Neural progenitor cell (in vitro differentiated cells): Measurements from ENCODE around the gene ITPR3. TPM values are rescaled to one million over a fixed set of nuclear protein-coding genes. Genes with fewer than 3 reads are reported as not detected.

ENCODE experiments used
- DNase-seq: peaks from one replicate; pipeline ENCODE4 v3.0.0-alpha.2; 2016; ENCODE audit warnings: low spot score
- H2AFZ ChIP-seq: fragments of 200-600 bp; sonication (generic); replicated peaks from 2 replicates; pipeline ENCODE4 v1.6.1; 2016; ENCODE audit warnings: antibody characterized with exemption
- H3F3A ChIP-seq: fragments of 200-600 bp; sonication (generic); 2 replicates; pipeline ENCODE4 v1.6.1; 2016; ENCODE audit warnings: antibody characterized with exemption, low read depth
- H3K27ac ChIP-seq: fragments of 200-600 bp; sonication (generic); 2 replicates; pipeline ENCODE4 v1.5.1; 2016; ENCODE audit warnings: mild to moderate bottlenecking
- H3K27me3 ChIP-seq: fragments of 200-600 bp; sonication (generic); 2 replicates; pipeline ENCODE4 v1.6.1; 2016; ENCODE audit warnings: mild to moderate bottlenecking, moderate library complexity
- H3K36me3 ChIP-seq: fragments of 200-600 bp; sonication (generic); 2 replicates; pipeline ENCODE4 v1.5.1; 2016
- H3K4me1 ChIP-seq: fragments of 200-600 bp; sonication (generic); 2 replicates; pipeline ENCODE4 v1.6.1; 2016; ENCODE audit warnings: mixed run types
- H3K4me2 ChIP-seq: fragments of 200-600 bp; sonication (generic); 2 replicates; pipeline ENCODE4 v1.6.1; 2016
- H3K4me3 ChIP-seq: fragments of 200-600 bp; sonication (generic); 2 replicates; pipeline ENCODE4 v1.5.1; 2016
- H3K79me2 ChIP-seq: fragments of 200-600 bp; sonication (generic); 2 replicates; pipeline ENCODE4 v1.6.1; 2016; ENCODE audit warnings: low read depth
- H3K9ac ChIP-seq: fragments of 200-600 bp; sonication (generic); 2 replicates; pipeline ENCODE4 v1.6.1; 2016
- H3K9me3 ChIP-seq: fragments of 200-600 bp; sonication (generic); 2 replicates; pipeline ENCODE4 v1.5.1; 2016; ENCODE audit warnings: low read depth
- H4K20me1 ChIP-seq: fragments of 200-600 bp; sonication (generic); 2 replicates; pipeline ENCODE4 v1.6.1; 2016; ENCODE audit warnings: low read depth
- H3K27ac Mint-ChIP-seq: 3 replicates; pipeline ENCODE4 v1.8.0; 2021; ENCODE audit warnings: mixed read lengths
- H3K27me3 Mint-ChIP-seq: 2 replicates; pipeline ENCODE4 v1.8.0; 2022; ENCODE audit warnings: low read depth, mild to moderate bottlenecking, inconsistent platforms, moderate library complexity, mixed read lengths; ENCODE audit not compliant: insufficient read depth
- H3K36me3 Mint-ChIP-seq: 3 replicates; pipeline ENCODE4 v1.8.0; 2021; ENCODE audit warnings: mixed read lengths
- H3K4me1 Mint-ChIP-seq: 3 replicates; pipeline ENCODE4 v1.8.0; 2021; ENCODE audit warnings: mixed read lengths
- H3K4me3 Mint-ChIP-seq: 3 replicates; pipeline ENCODE4 v1.8.0; 2021; ENCODE audit warnings: mild to moderate bottlenecking, moderate library complexity, mixed read lengths
- H3K9me3 Mint-ChIP-seq: 3 replicates; pipeline ENCODE4 v1.8.0; 2020; ENCODE audit warnings: mixed read lengths
- EZH2 ChIP-seq: fragments of 200-600 bp; sonication (generic); IDR thresholded peaks from 2 replicates; pipeline ENCODE4 v1.6.1; 2017; ENCODE audit warnings: antibody characterized with exemption, mild to moderate bottlenecking, moderate library complexity
- EZH2phosphoT487 ChIP-seq: fragments of 200-600 bp; sonication (generic); IDR thresholded peaks from 2 replicates; pipeline ENCODE4 v1.6.1; 2017; ENCODE audit warnings: antibody characterized with exemption
- total RNA-seq: library from RNA; depleted of rRNA; stranded (reverse); fragments of >200 nt; gene quantifications from 2 replicates; pipeline ENCODE4 v1.2.3, GENCODE V29; 2015; ENCODE audit warnings: low replicate concordance
- TF ChIP-seq, protein P1 (sequence below): fragments of 200-600 bp; sonication (generic); IDR thresholded peaks from 2 replicates; pipeline ENCODE4 v1.5.1; 2017; ENCODE audit warnings: antibody characterized with exemption, mild to moderate bottlenecking

ITPR3 gene
- total RNA-seq, 1 donor from 2014 or later: 1.5 TPM

DNA sequence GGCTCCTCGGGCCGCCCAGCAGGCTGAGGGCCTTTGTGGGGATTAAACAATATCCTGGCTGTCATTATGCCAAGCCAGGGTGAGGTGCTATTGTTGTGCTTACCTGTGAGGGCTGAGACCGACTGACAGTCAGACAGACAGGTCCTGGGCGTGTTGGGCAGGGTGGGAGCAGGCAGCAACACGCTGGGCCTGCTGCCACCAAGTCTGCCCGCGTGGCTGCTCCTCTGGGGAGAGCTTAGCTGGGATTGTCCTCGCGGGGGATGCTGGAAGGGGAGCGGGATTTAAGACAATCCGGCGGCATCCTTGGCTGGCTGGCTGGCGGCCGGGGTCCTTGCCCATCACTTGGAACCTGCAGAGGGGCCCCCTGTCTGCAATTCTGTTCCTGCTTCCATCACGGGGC lies 20.0 kb downstream of the ITPR3 start:
- peak; percentile 30 for DNase-seq
- H3K4me2 ChIP-seq: no peak overlapping the region
- no peak overlapping the region for H3K27ac ChIP-seq
- H3K9me3 ChIP-seq: no peaks in the 10 kb centered on the region
- Mint-ChIP-seq H3K27ac (no peak overlapping the region), H3K9me3 (no peaks in the 10 kb centered on the region), H3K36me3 (no peaks in the 10 kb centered on the region), H3K27me3 (peaks cover 7% of the 10 kb centered on the region), H3K4me1 (peaks cover 10% of the 10 kb centered on the region), H3K4me3 (no peak overlapping the region)
- no peak for TF ChIP-seq EZH2
- TF ChIP-seq, protein P1, sequence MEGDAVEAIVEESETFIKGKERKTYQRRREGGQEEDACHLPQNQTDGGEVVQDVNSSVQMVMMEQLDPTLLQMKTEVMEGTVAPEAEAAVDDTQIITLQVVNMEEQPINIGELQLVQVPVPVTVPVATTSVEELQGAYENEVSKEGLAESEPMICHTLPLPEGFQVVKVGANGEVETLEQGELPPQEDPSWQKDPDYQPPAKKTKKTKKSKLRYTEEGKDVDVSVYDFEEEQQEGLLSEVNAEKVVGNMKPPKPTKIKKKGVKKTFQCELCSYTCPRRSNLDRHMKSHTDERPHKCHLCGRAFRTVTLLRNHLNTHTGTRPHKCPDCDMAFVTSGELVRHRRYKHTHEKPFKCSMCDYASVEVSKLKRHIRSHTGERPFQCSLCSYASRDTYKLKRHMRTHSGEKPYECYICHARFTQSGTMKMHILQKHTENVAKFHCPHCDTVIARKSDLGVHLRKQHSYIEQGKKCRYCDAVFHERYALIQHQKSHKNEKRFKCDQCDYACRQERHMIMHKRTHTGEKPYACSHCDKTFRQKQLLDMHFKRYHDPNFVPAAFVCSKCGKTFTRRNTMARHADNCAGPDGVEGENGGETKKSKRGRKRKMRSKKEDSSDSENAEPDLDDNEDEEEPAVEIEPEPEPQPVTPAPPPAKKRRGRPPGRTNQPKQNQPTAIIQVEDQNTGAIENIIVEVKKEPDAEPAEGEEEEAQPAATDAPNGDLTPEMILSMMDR: no peak
- TF ChIP-seq EZH2phosphoT487: no peak
- peaks cover 16% of the 10 kb centered on the region for H3K4me1 ChIP-seq
- H3K36me3 ChIP-seq: no peaks in the 10 kb centered on the region
- no peaks in the 10 kb centered on the region for H4K20me1 ChIP-seq
- H3F3A ChIP-seq: no peaks in the 10 kb centered on the region
- H3K79me2 ChIP-seq: no peaks in the 10 kb centered on the region
- no peak overlapping the region for H2AFZ ChIP-seq
- no peak overlapping the region for H3K4me3 ChIP-seq
- no peaks in the 10 kb centered on the region for H3K27me3 ChIP-seq
- H3K9ac ChIP-seq: no peak overlapping the region

DNA sequence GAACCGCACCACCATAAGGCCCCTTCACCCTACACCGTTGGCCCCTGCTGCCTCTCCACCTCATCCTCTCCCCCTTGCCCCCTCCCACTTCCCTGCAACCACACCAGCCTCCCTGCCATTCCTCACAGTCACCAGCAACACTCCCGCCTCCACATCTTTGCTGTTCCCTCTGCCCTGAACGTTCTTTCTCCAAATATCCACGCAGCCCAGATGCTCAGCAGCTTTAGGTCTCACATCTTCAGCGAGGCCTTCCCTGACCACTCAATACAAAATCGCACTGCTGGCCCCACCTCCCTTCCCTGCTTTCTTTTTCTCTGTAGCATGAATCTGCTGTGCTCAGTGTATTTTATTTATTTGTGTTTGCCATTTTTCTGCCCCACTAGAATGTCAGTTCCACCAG lies 20.5 kb downstream of the ITPR3 start:
- Histone ChIP-seq H3K4me2 (no peak overlapping the region), H3K9ac (no peak overlapping the region), H3F3A (no peaks in the 10 kb centered on the region), H3K27ac (no peak overlapping the region), H3K9me3 (no peaks in the 10 kb centered on the region), H3K27me3 (no peaks in the 10 kb centered on the region), H2AFZ (peak overlapping the region; percentile 42), H3K4me3 (no peak overlapping the region), H3K79me2 (no peaks in the 10 kb centered on the region), H3K36me3 (no peaks in the 10 kb centered on the region), H4K20me1 (no peaks in the 10 kb centered on the region), H3K4me1 (peaks cover 16% of the 10 kb centered on the region)
- Mint-ChIP-seq H3K4me3 (no peak overlapping the region), H3K36me3 (no peaks in the 10 kb centered on the region), H3K9me3 (no peaks in the 10 kb centered on the region), H3K4me1 (peaks cover 10% of the 10 kb centered on the region), H3K27ac (no peak overlapping the region), H3K27me3 (peaks cover 7% of the 10 kb centered on the region)
- DNase-seq: no peak
- TF ChIP-seq EZH2phosphoT487 (no peak), EZH2 (no peak)
- TF ChIP-seq, protein P1: no peak

DNA sequence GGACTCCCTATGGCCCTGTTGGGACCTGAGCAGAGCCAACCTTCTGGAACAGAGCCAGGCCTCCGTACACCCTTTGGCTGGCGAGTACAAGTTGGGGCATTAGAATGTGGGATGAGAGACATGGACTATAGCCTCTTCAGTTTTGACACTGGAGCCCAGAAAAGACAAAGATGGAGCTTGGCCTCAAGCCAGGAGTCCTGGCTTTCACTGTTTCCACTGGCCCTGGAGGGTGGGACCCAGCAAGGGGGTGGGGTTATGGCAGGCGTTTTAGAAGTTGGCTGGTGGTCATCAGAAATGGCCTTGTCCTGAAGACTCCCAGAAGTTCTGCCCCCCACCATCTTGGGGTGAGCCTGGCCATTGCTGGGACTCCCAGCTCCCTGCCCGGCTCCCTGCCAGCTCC lies 21.8 kb downstream of the ITPR3 start:
- Histone ChIP-seq H3K27ac (no peak overlapping the region), H3K4me2 (no peak overlapping the region), H3K36me3 (no peaks in the 10 kb centered on the region), H2AFZ (no peak overlapping the region), H3K9ac (no peak overlapping the region), H4K20me1 (no peaks in the 10 kb centered on the region), H3K27me3 (no peaks in the 10 kb centered on the region), H3K79me2 (no peaks in the 10 kb centered on the region), H3K9me3 (no peaks in the 10 kb centered on the region), H3K4me1 (peaks cover 16% of the 10 kb centered on the region), H3F3A (no peaks in the 10 kb centered on the region), H3K4me3 (no peak overlapping the region)
- TF ChIP-seq EZH2 (no peak), EZH2phosphoT487 (no peak)
- TF ChIP-seq, protein P1: no peak
- Mint-ChIP-seq H3K27me3 (peaks cover 7% of the 10 kb centered on the region), H3K4me3 (no peak overlapping the region), H3K36me3 (no peaks in the 10 kb centered on the region), H3K27ac (no peak overlapping the region), H3K9me3 (no peaks in the 10 kb centered on the region), H3K4me1 (peaks cover 10% of the 10 kb centered on the region)
- no peak for DNase-seq
